CD14-positive monocyte (primary cell): Measurements from ENCODE around the gene KIAA1328. TPM values are rescaled to one million over a fixed set of nuclear protein-coding genes. Genes with fewer than 3 reads are reported as not detected.
A peak's percentile ranks its signal among the peaks of the same experiment; 100 is the strongest.

ENCODE experiments used
- DNase-seq, 3 donors: peaks; one replicate each; pipeline ENCODE4 v3.0.0-alpha.2; 2011 to 2022
- H2AFZ ChIP-seq: 2 replicates; pipeline ENCODE4 v1.6.0; 2012; ENCODE audit warnings: mild to moderate bottlenecking, low read depth, low read length, inconsistent platforms; ENCODE audit not compliant: insufficient read depth, poor library complexity, severe bottlenecking
- H3K27ac ChIP-seq, 2 donors: 1 replicate in 1 of 2; 2 replicates in 1 of 2; pipeline ENCODE4 v1.5.1; 2012 to 2013; ENCODE audit warnings: low read length in 2 of 2, control low read depth in 1 of 2, inconsistent platforms in 1 of 2, low read depth in 1 of 2, mild to moderate bottlenecking in 1 of 2
- H3K27me3 ChIP-seq, 2 donors: one replicate each; pipeline versions ENCODE4 v1.6.0 to v1.6.1; 2011 to 2013; ENCODE audit warnings: low read length in 2 of 2; ENCODE audit not compliant: control insufficient read depth in 2 of 2, insufficient read depth in 2 of 2
- H3K36me3 ChIP-seq, 2 donors: replicated peaks in 1 of 2; 1 replicate in 1 of 2; 2 replicates in 1 of 2; pipeline versions ENCODE4 v1.5.1 to v1.6.1; 2012 to 2013; ENCODE audit warnings: low read length in 2 of 2, control low read depth in 1 of 2, inconsistent platforms in 1 of 2, mild to moderate bottlenecking in 1 of 2; ENCODE audit not compliant: insufficient read depth in 2 of 2, control insufficient read depth in 1 of 2
- H3K4me1 ChIP-seq, 2 donors: 1 replicate in 1 of 2; 2 replicates in 1 of 2; pipeline versions ENCODE4 v1.5.1 to v1.6.1; 2012 to 2013; ENCODE audit warnings: low read length in 2 of 2, control low read depth in 1 of 2, inconsistent platforms in 1 of 2, mild to moderate bottlenecking in 1 of 2, moderate library complexity in 1 of 2; ENCODE audit not compliant: insufficient read depth in 2 of 2, control insufficient read depth in 1 of 2
- H3K4me2 ChIP-seq: replicated peaks from 2 replicates; pipeline ENCODE3; 2012; ENCODE audit warnings: low read length, moderate library complexity, mild to moderate bottlenecking; ENCODE audit not compliant: poor library complexity, severe bottlenecking; ENCODE audit errors: extremely low read depth
- H3K4me3 ChIP-seq, 3 experiments: fragments of 200-600 bp in 1 of 3; sonication (generic) in 1 of 3; replicated peaks in 1 of 3; 1 replicate in 2 of 3; 2 replicates in 1 of 3; pipeline ENCODE4 v1.5.1; 2011 to 2013; ENCODE audit warnings: low read length in 3 of 3, mild to moderate bottlenecking in 3 of 3, control low read depth in 2 of 3, low read depth in 2 of 3, inconsistent platforms in 1 of 3, moderate library complexity in 1 of 3
- H3K79me2 ChIP-seq: 2 replicates; pipeline ENCODE4 v1.6.0; 2012; ENCODE audit warnings: mild to moderate bottlenecking, control low read depth, inconsistent platforms, low read length, moderate library complexity; ENCODE audit not compliant: insufficient read depth
- H3K9ac ChIP-seq: 2 replicates; pipeline ENCODE4 v1.6.0; 2017; ENCODE audit warnings: low read length, mild to moderate bottlenecking; ENCODE audit not compliant: insufficient read depth, poor library complexity, severe bottlenecking
- H3K9me3 ChIP-seq, 2 donors: replicated peaks in 1 of 2; 1 replicate in 1 of 2; 2 replicates in 1 of 2; pipeline versions ENCODE4 v1.5.1 to v1.6.1; 2012 to 2013; ENCODE audit warnings: low read length in 2 of 2, control low read depth in 1 of 2; ENCODE audit not compliant: control insufficient read depth in 1 of 2, insufficient read depth in 1 of 2
- H4K20me1 ChIP-seq: 2 replicates; pipeline ENCODE4 v1.6.0; 2012; ENCODE audit warnings: mild to moderate bottlenecking, low read length, control low read depth, moderate library complexity; ENCODE audit not compliant: insufficient read depth
- H3K27ac Mint-ChIP-seq, 7 donors: one replicate each; pipeline ENCODE4 v1.8.0; 2020; ENCODE audit warnings: mild to moderate bottlenecking in 7 of 7, mixed read lengths in 7 of 7, moderate library complexity in 6 of 7, inconsistent platforms in 2 of 7
- H3K27me3 Mint-ChIP-seq, 3 donors: one replicate each; pipeline ENCODE4 v1.8.0; 2021 to 2022; ENCODE audit warnings: low read depth in 3 of 3, mild to moderate bottlenecking in 3 of 3, mixed read lengths in 3 of 3, moderate library complexity in 3 of 3, inconsistent platforms in 1 of 3
- H3K36me3 Mint-ChIP-seq, 2 donors: one replicate each; pipeline ENCODE4 v1.8.0; 2020; ENCODE audit warnings: mixed read lengths in 2 of 2, inconsistent platforms in 1 of 2, mild to moderate bottlenecking in 1 of 2
- H3K4me1 Mint-ChIP-seq: one replicate; pipeline ENCODE4 v1.8.0; 2020; ENCODE audit warnings: mild to moderate bottlenecking, mixed read lengths
- H3K4me3 Mint-ChIP-seq, 2 donors: one replicate each; pipeline ENCODE4 v1.8.0; 2020; ENCODE audit warnings: mild to moderate bottlenecking in 2 of 2, mixed read lengths in 2 of 2, moderate library complexity in 1 of 2
- H3K9me3 Mint-ChIP-seq, 7 donors: one replicate each; pipeline ENCODE4 v1.8.0; 2020 to 2022; ENCODE audit warnings: mixed read lengths in 7 of 7, mild to moderate bottlenecking in 6 of 7, moderate library complexity in 6 of 7, inconsistent platforms in 2 of 7
- WGBS: methylation state at CpG from one replicate; pipeline ENCODE4 v1.1.5; 2013; ENCODE audit warnings: missing lambda C conversion rate; ENCODE audit not compliant: insufficient coverage; 5-methylcytosine and 5-hydroxymethylcytosine counted together
- intact Hi-C, 2 donors: fragments of 100-400 bp; cut with micrococcal nuclease; formaldehyde crosslinking; loops; one replicate each; pipeline versions ENCODE4 v1.15.0 to v1.15.1; 2023
- polyA plus RNA-seq, 3 donors: library from polyadenylated mRNA; depleted of rRNA in 1 of 3; unstranded in 2 of 3; stranded (reverse) in 1 of 3; fragments of 300-500 nt in 2 of 3; fragments of >200 nt in 1 of 3; fragmentation: Illumina TruSeq in 2 of 3; gene quantifications; 1 replicate in 2 of 3; 2 replicates in 1 of 3; pipeline ENCODE4 v1.2.3, GENCODE V29; 2012 to 2021
- TF ChIP-seq, protein P1 (sequence below): fragments of 200-600 bp; IDR thresholded peaks from one replicate; pipeline ENCODE4 v1.8.0; 2022; ENCODE audit warnings: antibody characterized with exemption, mild to moderate bottlenecking

Gene KIAA1328
- polyA plus RNA-seq, 3 donors: 3.7 to 3.9 (median 3.8) TPM

DNA sequence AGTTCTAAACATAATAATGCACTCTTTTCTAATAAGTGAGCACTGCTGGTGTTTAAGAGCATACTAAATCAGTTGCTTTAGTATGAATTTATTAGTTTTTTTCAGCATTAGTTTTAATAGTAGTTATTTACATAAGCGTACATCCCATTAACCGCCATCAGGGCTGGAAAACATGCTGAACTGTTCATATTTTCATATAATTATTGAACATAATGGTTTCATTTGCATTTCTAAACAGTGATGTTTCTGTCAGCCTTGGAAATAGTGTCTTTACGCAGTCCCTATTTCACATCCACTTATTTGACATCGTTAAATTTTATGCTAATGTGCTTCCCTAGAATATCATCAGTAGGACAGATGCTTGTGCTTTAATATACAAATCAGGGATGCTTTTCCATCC is 71.5 kb downstream of the KIAA1328 start:
- intact Hi-C loops: no loop called here
- H3K4me3 Mint-ChIP-seq: no peak overlapping the region
- Histone ChIP-seq H3K79me2 (no peaks in the 10 kb centered on the region), H2AFZ (no peak overlapping the region), H3K4me2 (no peak overlapping the region), H3K27ac (no peak overlapping the region), H4K20me1 (no peaks in the 10 kb centered on the region), H3K9me3 (no peaks in the 10 kb centered on the region), H3K4me3 (no peak overlapping the region), H3K4me1 (no peaks in the 10 kb centered on the region), H3K9ac (no peak overlapping the region), H3K27me3 (no peaks in the 10 kb centered on the region), H3K36me3 (no peaks in the 10 kb centered on the region)
- H3K36me3 Mint-ChIP-seq: peaks cover 0 to 6% of the 10 kb centered on the region in 2 donors
- DNase-seq: no peak
- peaks cover 0 to 4% (median 0%) of the 10 kb centered on the region in 7 donors for H3K9me3 Mint-ChIP-seq
- no peak overlapping the region for H3K27ac Mint-ChIP-seq
- peaks cover 2% of the 10 kb centered on the region for H3K4me1 Mint-ChIP-seq
- TF ChIP-seq, protein P1, sequence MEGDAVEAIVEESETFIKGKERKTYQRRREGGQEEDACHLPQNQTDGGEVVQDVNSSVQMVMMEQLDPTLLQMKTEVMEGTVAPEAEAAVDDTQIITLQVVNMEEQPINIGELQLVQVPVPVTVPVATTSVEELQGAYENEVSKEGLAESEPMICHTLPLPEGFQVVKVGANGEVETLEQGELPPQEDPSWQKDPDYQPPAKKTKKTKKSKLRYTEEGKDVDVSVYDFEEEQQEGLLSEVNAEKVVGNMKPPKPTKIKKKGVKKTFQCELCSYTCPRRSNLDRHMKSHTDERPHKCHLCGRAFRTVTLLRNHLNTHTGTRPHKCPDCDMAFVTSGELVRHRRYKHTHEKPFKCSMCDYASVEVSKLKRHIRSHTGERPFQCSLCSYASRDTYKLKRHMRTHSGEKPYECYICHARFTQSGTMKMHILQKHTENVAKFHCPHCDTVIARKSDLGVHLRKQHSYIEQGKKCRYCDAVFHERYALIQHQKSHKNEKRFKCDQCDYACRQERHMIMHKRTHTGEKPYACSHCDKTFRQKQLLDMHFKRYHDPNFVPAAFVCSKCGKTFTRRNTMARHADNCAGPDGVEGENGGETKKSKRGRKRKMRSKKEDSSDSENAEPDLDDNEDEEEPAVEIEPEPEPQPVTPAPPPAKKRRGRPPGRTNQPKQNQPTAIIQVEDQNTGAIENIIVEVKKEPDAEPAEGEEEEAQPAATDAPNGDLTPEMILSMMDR: no peak
- peaks cover 0 to 2% (median 0%) of the 10 kb centered on the region in 3 donors for H3K27me3 Mint-ChIP-seq
- WGBS: no CpG with 5 or more reads among the region's 4 CpGs

DNA sequence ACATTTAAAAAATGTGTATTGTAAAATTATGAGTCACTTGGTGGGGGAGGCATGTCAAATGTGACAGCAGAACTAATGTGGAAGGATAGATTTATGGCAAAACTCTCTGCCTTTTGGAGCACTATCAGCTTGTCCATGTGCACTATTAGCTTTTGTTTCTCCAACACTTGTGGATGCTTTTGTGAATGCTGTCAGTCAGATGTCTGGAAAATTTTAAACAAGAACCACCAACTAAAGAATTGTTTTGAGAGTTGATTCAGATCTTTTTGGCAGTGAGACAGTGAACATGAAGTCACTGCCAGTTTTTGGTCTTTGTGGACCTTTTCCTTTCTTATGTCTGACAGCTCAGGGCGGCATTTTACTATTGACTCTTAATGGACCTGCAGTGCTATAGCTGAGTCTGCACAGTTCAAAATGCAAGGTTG is 72.4 kb downstream of the KIAA1328 start:
- H3K27ac ChIP-seq: no peak overlapping the region
- H3K9ac ChIP-seq: no peak overlapping the region
- H3K4me3 ChIP-seq: no peak overlapping the region
- TF ChIP-seq, protein P1: no peak
- no peak overlapping the region for H2AFZ ChIP-seq
- Mint-ChIP-seq H3K36me3 (peaks cover 0 to 8% of the 10 kb centered on the region in 2 donors), H3K27me3 (peaks cover 0 to 2% (median 0%) of the 10 kb centered on the region in 3 donors), H3K4me1 (peaks cover 2% of the 10 kb centered on the region), H3K27ac (peak overlapping the region in 1 of 7 donors; percentile 5), H3K4me3 (no peak overlapping the region), H3K9me3 (peaks cover 0 to 4% (median 0%) of the 10 kb centered on the region in 7 donors)
- H3K4me1 ChIP-seq: no peaks in the 10 kb centered on the region
- 100% methylated on average over 1 of the region's 1 CpG for WGBS
- no peaks in the 10 kb centered on the region for H4K20me1 ChIP-seq
- no peak for DNase-seq
- intact Hi-C loops: no loop called here
- H3K79me2 ChIP-seq: no peaks in the 10 kb centered on the region
- no peaks in the 10 kb centered on the region for H3K27me3 ChIP-seq
- no peak overlapping the region for H3K4me2 ChIP-seq
- no peaks in the 10 kb centered on the region for H3K36me3 ChIP-seq
- H3K9me3 ChIP-seq: no peaks in the 10 kb centered on the region
